K562 (cell line): ENCODE measurements around the gene UNC5B. TPM values are rescaled to one million over a fixed set of nuclear protein-coding genes. Genes with fewer than 3 reads are reported as not detected.

ENCODE experiments used
- BCLAF1 ChIP-seq, 2 experiments: fragments of 450-650 bp in 1 of 2; IDR thresholded peaks; 2 replicates each; pipeline ENCODE4 v1.6.1; 2011 to 2017; ENCODE audit warnings: low read depth in 2 of 2, antibody characterized with exemption in 1 of 2, borderline replicate concordance in 1 of 2, low read length in 1 of 2, mild to moderate bottlenecking in 1 of 2, mixed read lengths in 1 of 2; ENCODE audit not compliant: control insufficient read depth in 1 of 2
- CTCF ChIP-seq, 3 experiments: IDR thresholded peaks in 2 of 3; conservative IDR thresholded peaks in 1 of 3; 2 replicates each; pipeline ENCODE4 v1.5.1; 2011 to 2012; ENCODE audit warnings: low read length in 3 of 3, mild to moderate bottlenecking in 3 of 3, control low read depth in 2 of 3, improper control_type of control experiment in 1 of 3, inconsistent platforms in 1 of 3, low read depth in 1 of 3, mixed read lengths in 1 of 3, moderate library complexity in 1 of 3; ENCODE audit not compliant: insufficient read depth in 2 of 3
- DEAF1 ChIP-seq: fragments of 450-650 bp; formaldehyde crosslinking; IDR thresholded peaks from 2 replicates; pipeline ENCODE4 v1.4.0; 2020; ENCODE audit warnings: mild to moderate bottlenecking, moderate library complexity
- EGR1 ChIP-seq: fragments of 450-650 bp; conservative IDR thresholded peaks from 2 replicates; pipeline ENCODE4 v1.6.1; 2017; ENCODE audit warnings: mild to moderate bottlenecking
- FIP1L1 ChIP-seq: fragments of 200-400 bp; formaldehyde crosslinking; IDR thresholded peaks from 2 replicates; pipeline ENCODE4 v1.6.1; 2018; ENCODE audit warnings: mild to moderate bottlenecking, low read depth, low read length; ENCODE audit not compliant: poor library complexity, severe bottlenecking
- MYNN ChIP-seq, 2 experiments: sonication (generic); formaldehyde crosslinking in 1 of 2; IDR thresholded peaks; 2 replicates each; pipeline versions ENCODE4 v1.5.0 to v1.6.1; 2016 to 2020; ENCODE audit warnings: antibody characterized with exemption in 1 of 2, missing genetic modification reagents in 1 of 2
- POLR2AphosphoS2 ChIP-seq: IDR thresholded peaks from 2 replicates; pipeline ENCODE4 v1.6.1; 2012; ENCODE audit warnings: low read length, improper control_type of control experiment
- POLR2AphosphoS5 ChIP-seq: IDR thresholded peaks from 2 replicates; pipeline ENCODE4 v1.6.1; 2011; ENCODE audit warnings: mild to moderate bottlenecking, low read depth, low read length, moderate library complexity; ENCODE audit not compliant: control insufficient read depth, insufficient read depth
- SIN3B ChIP-seq: fragments of 450-650 bp; IDR thresholded peaks from 2 replicates; pipeline ENCODE4 v1.6.1; 2017; ENCODE audit warnings: low read depth, mild to moderate bottlenecking, moderate library complexity
- UBTF ChIP-seq, 2 experiments: IDR thresholded peaks; 2 replicates each; pipeline ENCODE4 v1.6.1; 2012; ENCODE audit warnings: improper control_type of control experiment in 2 of 2, low read depth in 2 of 2, low read length in 2 of 2, borderline replicate concordance in 1 of 2
- ZBTB33 ChIP-seq: sonication (generic); formaldehyde crosslinking; IDR thresholded peaks from 2 replicates; pipeline ENCODE4 v1.8.1; 2023; ENCODE audit warnings: mild to moderate bottlenecking, missing genetic modification reagents
- ZNF143 ChIP-seq: sonication (generic); formaldehyde crosslinking; IDR thresholded peaks from 2 replicates; pipeline ENCODE4 v1.9.0; 2022; ENCODE audit warnings: mild to moderate bottlenecking, missing genetic modification reagents
- ZNF57 ChIP-seq: fragments of 450-650 bp; formaldehyde crosslinking; IDR thresholded peaks from 2 replicates; pipeline ENCODE4 v1.4.0; 2020; ENCODE audit warnings: mild to moderate bottlenecking, moderate library complexity
- ZNF766 ChIP-seq: fragments of 200-800 bp; sonication (Bioruptor generic); conservative IDR thresholded peaks from 2 replicates; pipeline ENCODE4 v1.6.1; 2016; ENCODE audit warnings: missing genetic modification characterization, missing compliant biosample characterization
- polyA plus RNA-seq, 8 experiments: library from polyadenylated mRNA; depleted of rRNA in 4 of 8; stranded (reverse) in 5 of 8; unstranded in 3 of 8; fragments of >200 nt; fragmentation: Nextera tagmentation in 2 of 8; fragmentation: Illumina TruSeq in 1 of 8; extraction: Ambion mirVana in 2 of 8; extraction: Trizol in 1 of 8; gene quantifications; 2 replicates each; pipeline versions ENCODE4 v1.2.1 to v1.2.3, GENCODE V29; 2011 to 2014; ENCODE audit warnings: inconsistent platforms in 1 of 8, missing spikeins in 1 of 8
- total RNA-seq, 7 experiments: library from RNA; depleted of rRNA in 6 of 7; stranded (reverse); fragments of >200 nt in 6 of 7; fragmentation: Illumina TruSeq in 2 of 7; extraction: Trizol in 2 of 7; gene quantifications; 2 replicates each; pipeline versions ENCODE4 v1.2.1 to v1.2.3, GENCODE V29; 2011 to 2021; ENCODE audit warnings: low replicate concordance in 1 of 7

The UNC5B gene
- total and polyA plus RNA-seq, 9 of the 15 experiments (the other 6 are each of a cell fraction or from before 2014, with no cell fraction given): 0.10 to 8.4 (median 2.1) TPM

- peak in 1 of 3 experiments; percentile 5; a peak in 1 of 6 replicates for TF ChIP-seq CTCF (IDR thresholded peaks at IDR 0.05 in 2 of 3, conservative IDR thresholded peaks at IDR 0.05 in 1 of 3; ENCODE audit: insufficient read depth in 2 of 3, low read depth in 1 of 3, low read length in 3 of 3)
- TF ChIP-seq EGR1: peak; percentile 63
- no peak for TF ChIP-seq BCLAF1 (IDR thresholded peaks at IDR 0.05; ENCODE audit: borderline replicate concordance in 1 of 2, control insufficient read depth in 1 of 2, low read depth in 2 of 2, low read length in 1 of 2)
- no peak for TF ChIP-seq DEAF1
- TF ChIP-seq ZNF766: peak; percentile 70; the same call in 1 of the 2 replicates
- TF ChIP-seq UBTF (IDR thresholded peaks at IDR 0.05; ENCODE audit: borderline replicate concordance in 1 of 2, low read depth in 2 of 2, low read length in 2 of 2): peak in 1 of 2 experiments; percentile 34; a peak in 1 of 4 replicates
- no peak for TF ChIP-seq ZNF57 (CRISPR knock-in tag)
- no peak for TF ChIP-seq FIP1L1
- TF ChIP-seq POLR2AphosphoS5: no peak
- TF ChIP-seq SIN3B: no peak
- no peak for TF ChIP-seq ZNF143 (CRISPR knock-in tag)
- TF ChIP-seq ZBTB33 (CRISPR knock-in tag): peak; percentile 78
- TF ChIP-seq MYNN (IDR thresholded peaks at IDR 0.05): no peak
- no peak for TF ChIP-seq MYNN (CRISPR knock-in tag; IDR thresholded peaks at IDR 0.05)
- TF ChIP-seq POLR2AphosphoS2: no peak
These were observed 48.4 kb downstream of the UNC5B start (continued) for GRCh38 chr10:71260622-71261325.
